Stimulated activated CD8-positive, alpha-beta memory T cell treated with anti-CD3 and anti-CD28 coated beads, Interleukin-7, amount 100 ng/mL, for 4 hours (primary cell): ENCODE data around the gene DGCR6L.
"Not testable (repeated sequence)": the region's sequence is repeated elsewhere in the genome, so short reads cannot be mapped to it uniquely, and the experiment has no call there.

Experiments
- DNase-seq, 2 donors: peaks; one replicate each; pipeline ENCODE4 v3.0.0-alpha.2; 2020; ENCODE audit warnings: low read depth in 2 of 2

DGCR6L gene

DNA sequence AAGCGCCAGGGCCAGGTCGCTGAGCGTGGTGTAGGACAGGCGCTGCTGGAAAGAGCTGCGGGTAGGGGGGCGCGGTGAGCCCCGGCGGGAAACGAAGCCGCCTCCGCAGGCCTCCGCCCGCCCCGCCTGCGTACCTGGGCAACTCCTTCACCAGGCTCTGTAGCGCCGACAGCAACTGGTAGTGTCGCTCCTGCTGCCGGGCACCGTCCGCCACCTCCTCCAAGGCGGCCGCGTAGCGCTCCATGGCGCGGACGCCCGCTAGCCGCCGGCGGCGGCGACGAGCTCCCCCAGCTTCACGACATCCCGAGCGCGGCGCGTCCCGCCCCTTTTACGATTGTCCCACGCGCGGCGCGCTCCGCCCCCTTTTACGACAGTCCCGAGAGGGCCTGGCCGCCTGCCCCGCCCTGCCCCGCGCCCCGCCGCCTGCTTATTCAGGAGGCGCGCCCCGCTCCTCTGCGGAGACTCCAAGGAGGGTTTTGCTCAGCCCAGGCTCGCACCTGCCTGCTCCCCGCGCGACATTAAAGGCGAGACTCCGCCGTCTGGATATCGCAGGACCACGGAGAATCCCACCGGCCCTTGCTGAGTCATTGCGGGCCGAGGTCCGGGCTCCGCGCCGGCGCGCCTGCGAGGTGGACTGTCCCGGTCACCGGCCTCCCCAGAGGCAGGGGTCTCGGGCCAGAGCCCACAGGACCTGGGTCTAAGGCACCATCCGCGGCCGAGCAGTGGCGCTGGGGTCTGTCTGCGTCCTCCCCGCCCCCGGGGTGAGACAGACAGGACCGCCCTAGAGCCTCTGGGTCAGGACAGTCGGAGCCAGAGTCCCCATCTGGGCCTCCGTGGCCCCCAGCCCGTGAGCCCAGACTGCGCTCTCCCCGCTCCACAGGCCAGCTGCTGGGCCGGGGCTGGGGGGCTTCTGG is at the start of gene DGCR6L:
Gene DGCR6L, minus strand, starts transcription at position 316 of the 914 bp plus-strand sequence. Its CDS starts 72 bp downstream, at position 244.
- DNase-seq: peak; percentile 88 to 96

DNA sequence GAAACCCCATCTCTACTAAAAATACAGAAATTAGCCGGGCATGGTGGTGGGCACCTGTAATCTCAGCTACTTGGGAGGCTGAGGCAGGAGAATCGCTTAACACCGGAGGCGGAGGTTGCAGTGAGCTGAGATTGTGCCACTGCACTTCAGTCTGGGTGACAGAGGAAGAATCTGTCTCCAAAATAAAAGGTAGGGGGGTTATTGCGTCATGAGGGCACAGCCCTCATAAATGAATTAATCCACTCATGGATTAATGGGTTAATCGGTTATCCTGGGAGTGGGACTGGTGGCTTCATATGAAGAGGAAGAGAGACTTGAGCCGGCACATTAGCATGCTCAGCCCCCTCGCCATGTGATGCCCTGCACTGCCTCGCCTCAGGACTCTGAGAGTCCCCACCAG is 49.0 kb upstream of the DGCR6L start:
- not testable (repeated sequence) for DNase-seq

DNA sequence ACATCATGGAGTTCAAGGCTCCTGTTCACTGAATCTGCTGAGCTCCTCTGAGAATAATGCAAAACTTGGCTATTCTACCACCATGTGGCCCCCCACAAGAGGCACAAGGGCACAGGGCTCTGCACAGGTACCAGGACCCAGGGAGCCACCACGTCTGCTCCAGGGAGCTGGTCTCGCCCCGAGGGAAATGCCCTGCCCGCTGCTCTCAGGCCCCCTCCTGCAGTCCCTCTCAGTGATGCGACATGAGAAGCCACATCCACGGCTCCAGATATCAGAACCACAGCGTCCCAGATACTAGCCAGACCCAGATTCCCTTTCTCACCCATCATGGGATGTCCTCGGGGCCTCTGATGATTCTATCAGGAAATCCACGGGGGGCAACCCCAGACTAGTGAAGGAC is 47.0 kb upstream of the DGCR6L start:
- not testable (repeated sequence) for DNase-seq

DNA sequence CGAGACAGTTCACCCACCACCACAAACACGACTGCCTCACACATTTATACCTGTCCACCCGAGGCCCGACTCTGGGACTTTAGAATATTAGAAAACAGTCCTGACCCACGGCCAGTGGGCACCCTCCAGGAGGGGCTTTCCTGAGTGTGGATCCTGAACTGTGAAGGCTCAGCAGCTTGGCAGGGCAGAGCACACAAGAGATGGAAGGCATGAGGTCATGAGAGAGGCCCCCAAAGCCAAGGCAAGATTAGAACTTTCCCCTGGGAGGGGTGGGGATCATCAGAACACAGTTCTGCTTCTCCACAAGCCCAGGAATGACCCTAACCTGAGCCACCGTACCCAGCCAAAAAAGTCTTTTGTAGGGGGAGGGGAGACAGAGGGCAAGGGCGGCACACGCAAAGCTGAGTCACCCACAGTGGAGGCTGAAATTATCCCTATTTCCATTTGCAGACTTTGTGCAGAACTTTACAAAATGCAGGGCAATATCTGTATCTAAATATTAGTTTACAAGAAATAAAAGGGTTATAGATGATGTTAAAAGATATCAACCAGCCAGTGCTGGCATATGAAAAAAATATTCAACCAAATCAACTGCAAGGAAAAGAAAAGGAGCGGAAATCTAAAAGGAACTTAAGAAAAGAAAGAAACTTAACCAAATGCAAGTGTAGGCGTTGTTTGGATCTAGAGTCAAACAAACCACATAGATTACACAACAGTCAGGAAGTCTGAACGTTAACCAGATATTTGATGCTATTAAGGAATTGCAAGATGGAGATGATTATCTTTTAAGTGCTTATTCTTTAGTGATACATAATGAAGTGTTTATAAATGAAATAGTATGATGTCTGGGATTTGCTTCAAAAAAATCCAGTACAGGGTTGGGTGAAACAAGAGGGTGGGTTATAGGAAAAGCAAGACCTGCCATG is 44.7 kb upstream of the DGCR6L start:
- DNase-seq: not testable (repeated sequence)

DNA sequence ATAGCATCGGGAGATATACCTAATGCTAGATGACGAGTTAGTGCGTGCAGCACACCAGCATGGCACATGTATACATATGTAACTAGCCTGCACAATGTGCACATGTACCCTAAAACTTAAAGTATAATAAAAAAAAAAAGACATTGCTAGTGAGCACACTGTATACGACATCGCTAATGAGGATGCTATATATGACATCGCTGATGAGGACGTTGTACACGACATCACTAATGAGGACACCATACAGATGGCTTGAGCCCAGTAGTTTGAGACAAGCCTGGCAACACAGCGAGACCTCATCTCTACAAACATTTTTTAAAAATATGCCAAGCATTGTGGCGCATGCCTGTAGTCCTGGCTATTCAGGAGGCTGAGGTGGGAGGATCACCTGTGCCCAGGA is 42.5 kb upstream of the DGCR6L start:
- not testable (repeated sequence) for DNase-seq

DNA sequence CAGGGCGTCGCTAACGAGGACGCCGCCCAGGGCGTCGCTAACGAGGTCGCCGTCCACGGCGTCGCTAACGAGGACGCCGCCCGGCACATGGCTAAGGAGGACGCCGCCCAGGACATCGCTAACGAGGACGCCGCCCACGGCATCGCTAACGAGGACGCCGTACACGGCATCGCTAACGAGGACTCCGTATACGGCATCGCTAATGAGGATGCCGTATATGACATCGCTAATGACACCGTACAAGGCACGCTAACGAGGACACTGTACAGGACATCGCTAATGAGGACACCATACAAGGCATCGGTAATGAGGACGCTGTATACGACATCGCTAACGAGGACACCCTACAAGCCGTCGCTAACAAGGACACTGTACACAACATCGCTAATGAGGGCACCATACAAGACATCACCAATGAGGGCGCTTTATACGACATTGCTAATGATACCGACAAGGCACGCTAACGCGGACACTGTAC is 41.9 kb upstream of the DGCR6L start:
- not testable (repeated sequence) for DNase-seq

DNA sequence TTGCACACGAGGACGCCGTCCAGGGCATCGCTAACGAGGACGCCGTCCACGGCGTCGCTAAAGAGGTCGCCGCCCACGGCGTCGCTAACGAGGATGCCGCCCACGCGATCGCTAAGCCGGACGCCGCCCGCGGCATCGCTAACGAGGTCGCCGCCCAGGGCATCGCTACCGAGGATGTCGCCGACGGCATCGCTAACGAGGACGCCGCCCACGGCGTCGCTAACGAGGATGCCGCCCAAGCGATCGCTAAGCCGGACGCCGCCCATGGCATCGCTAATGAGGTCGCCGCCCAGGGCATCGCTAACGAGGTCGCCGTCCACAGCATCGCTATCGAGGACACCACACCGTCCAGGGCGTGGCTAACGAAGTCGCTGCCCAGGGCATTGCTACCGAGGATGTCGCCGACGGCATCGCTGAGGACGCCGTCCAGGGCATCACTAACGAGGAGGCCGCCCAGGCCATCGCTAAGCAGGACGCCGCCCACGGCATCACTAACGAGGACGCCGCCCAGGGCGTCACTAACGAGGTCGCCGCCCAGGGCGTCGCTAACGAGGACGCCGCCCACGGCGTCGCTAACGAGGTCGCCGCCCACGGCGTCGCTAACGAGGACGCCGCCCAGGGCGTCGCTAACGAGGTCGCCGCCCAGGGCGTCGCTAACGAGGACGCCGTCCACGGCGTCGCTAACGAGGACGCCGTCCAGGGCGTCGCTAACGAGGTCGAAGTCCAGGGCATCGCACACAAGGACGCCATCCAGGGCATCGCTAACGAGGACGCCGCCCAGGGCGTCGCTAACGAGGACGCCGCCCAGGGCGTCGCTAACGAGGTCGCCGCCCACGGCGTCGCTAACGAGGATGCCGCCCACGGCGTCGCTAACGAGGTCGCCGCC is 41.2 kb upstream of the DGCR6L start:
- not testable (repeated sequence) for DNase-seq

DNA sequence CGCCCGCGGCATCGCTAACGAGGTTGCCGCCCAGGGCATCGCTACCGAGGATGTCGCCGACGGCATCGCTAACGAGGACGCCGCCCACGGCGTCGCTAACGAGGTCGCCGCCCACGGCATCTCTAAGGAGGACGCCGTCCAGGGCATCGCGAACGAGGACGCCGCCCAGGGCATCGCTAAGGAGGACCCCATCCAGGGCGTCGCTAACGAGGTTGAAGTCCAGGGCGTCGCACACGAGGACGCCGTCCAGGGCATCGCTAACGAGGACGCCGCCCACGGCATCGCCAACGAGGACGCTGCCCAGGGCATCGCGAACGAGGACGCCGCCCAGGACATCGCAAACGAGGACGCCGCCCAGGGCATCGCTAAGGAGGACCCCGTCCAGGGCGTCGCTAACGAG is 40.4 kb upstream of the DGCR6L start:
- DNase-seq: not testable (repeated sequence)

DNA sequence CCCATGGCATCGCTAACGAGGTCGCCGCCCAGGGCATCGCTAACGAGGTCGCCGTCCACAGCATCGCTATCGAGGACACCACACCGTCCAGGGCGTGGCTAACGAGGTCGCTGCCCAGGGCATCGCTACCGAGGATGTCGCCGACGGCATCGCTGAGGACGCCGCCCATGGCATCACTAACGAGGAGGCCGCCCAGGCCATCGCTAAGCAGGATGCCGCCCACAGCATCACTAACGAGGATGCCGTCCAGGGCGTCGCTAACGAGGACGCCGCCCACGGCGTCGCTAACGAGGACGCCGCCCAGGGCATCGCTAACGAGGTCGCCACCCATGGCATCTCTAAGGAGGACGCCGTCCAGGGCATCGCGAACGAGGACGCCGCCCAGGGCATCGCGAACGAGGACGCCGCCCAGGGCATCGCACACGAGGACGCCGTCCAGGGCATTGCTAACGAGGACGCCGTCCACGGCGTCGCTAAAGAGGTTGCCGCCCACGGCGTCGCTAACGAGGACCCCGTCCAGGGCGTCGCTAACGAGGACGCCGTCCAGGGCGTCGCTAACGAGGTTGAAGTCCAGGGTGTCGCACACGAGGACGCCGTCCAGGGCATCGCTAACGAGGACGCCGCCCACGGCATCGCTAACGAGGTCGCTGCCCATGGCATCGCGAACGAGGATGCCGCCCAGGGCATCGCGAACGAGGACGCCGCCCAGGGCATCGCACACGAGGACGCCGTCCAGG is 38.8 kb upstream of the DGCR6L start:
- DNase-seq: not testable (repeated sequence)

DNA sequence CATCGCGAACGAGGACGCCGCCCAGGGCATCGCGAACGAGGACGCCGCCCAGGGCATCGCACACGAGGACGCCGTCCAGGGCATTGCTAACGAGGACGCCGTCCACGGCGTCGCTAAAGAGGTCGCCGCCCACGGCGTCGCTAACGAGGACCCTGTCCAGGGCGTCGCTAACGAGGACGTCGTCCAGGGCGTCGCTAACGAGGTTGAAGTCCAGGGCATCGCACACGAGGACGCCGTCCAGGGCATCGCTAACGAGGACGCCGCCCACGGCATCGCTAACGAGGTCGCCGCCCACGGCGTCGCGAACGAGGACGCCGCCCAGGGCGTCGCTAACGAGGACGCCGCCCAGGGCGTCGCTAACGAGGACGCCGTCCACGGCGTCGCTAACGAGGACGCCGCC is 38.1 kb upstream of the DGCR6L start:
- DNase-seq: not testable (repeated sequence)

DNA sequence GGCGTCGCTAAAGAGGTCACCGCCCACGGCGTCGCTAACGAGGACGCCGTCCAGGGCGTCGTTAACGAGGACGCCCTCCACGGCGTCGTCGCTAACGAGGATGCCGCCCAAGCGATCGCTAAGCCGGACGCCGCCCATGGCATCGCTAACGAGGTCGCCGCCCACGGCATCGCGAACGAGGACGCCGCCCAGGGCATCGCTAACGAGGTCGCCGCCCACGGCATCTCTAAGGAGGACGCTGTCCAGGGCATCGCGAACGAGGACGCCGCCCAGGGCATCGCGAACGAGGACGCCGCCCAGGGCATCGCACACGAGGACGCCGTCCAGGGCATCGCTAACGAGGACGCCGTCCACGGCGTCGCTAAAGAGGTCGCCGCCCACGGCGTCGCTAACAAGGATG is 37.0 kb upstream of the DGCR6L start:
- DNase-seq: not testable (repeated sequence)

DNA sequence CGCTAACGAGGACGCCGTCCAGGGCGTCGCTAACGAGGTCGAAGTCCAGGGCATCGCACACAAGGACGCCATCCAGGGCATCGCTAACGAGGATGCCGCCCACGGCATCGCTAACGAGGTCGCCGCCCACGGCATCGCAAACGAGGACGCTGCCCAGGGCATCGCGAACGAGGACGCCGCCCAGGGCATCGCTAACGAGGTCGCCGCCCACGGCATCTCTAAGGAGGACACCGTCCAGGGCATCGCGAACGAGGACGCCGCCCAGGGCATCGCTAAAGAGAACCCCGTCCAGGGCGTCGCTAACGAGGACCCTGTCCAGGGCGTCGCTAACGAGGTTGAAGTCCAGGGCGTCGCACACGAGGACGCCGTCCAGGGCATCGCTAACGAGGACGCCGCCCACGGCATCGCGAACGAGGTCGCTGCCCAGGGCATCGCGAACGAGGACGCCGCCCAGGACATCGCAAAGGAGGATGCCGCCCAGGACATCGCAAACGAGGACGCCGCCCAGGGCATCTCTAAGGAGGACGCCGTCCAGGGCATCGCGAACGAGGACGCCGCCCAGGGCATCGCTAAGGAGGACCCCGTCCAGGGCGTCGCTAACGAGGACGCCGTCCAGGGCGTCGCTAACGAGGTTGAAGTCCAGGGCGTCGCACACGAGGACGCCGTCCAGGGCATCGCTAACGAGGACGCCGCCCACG is 36.2 kb upstream of the DGCR6L start:
- not testable (repeated sequence) for DNase-seq

DNA sequence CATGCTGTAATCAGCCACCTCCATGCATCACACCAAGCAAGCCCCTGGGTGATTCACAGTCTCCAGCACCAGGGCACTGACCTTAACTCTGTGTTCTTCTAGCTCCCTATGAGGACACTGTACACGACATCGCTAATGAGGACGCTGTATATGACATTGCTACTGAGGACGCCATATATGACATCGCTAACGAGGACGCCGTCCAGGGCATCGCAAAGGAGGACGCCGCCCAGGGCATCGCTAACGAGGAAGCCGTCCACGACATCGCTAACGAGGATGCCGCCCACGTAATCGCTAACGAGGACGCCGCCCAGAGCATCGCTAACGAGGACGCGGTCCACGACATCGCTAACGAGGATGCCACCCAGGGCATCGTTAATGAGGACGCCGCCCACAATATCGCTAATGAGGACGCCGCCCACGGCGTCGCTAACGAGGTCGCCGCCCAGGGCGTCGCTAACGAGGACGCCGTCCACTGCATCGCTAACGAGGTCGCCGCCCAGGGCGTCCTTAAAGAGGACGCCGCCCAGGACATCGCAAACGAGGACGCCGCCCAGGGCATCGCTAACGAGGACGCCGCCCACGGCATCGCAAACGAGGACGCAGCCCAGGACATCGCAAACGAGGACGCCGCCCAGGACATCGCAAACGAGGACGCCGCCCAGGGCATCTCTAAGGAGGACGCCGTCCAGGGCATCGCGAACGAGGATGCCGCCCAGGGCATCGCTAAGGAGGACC is 34.5 kb upstream of the DGCR6L start:
- DNase-seq: no peak

DNA sequence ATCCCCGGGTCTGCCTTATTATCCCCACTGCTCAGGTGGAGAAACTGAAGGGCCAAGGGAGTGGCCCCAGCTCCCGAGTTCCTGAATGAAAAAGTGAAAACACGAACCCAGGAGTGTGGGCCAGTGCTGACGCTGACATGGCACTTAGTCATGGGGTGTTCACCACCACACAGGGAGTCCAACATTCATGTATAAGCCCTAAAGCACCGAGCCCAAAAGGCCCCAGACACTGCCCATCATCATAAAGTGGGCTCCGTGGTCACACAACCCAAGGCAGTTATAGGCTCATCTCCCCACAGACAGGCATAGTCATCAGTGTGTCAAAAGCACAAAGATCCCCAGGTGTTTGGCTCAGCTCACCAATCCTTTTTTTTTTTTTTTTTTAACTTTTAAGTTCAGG is 32.7 kb upstream of the DGCR6L start:
- DNase-seq: not testable (repeated sequence)

DNA sequence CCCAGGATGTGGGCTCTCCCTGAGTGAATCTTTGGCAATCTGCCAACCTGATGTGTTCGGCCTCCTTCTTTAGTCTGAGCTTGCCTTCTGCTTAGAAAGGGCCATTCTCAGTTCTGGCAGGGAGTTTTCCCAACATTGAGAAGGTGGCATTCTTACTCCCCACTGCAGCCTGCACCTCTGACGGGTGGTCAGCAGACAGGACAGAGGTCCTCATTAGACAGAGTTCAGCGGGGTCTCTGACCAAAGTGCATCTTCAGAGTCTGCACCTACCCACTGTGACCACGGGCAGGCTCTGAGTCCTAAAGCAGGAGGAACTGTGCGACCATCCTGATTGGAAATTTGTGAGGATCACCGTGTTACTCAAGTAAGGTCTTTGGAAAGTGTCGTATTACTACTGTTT is 26.7 kb upstream of the DGCR6L start:
- DNase-seq: not testable (repeated sequence)

DNA sequence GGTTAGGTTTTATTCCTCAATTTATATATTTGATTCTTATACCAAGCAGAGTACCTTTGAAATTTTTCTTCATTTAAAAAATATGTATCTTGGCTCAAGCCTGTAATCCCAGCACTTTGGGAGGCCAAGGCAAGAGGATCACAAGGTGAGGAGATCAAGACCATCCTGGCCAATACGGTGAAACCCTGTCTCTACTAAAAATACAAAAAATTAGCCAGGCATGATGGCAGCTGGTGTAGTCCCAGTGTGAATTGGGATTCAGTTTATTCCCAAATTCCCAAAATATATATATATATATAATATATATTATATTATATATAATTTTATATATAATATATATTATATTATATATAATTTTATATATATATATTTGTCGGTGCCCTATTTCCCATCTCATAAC is 18.4 kb upstream of the DGCR6L start:
- DNase-seq: not testable (repeated sequence)

DNA sequence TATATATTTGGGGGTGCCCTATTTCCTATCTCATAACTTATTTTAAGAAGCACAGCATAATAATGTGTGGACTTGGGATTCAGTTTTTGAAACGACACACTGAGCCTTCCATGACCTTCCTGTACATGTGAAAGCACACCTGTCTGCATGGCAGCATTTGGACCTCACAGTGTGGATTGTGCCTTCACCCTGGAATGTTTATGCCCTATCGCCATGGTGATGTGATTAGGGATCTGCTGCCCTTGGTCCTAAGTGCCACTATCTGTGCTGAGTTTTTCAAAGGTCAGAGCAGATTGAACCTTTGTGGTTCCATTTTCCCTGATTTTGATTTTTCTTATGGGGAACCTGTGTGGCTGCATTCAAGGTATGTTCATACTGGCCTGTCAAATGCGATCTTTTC is 17.9 kb upstream of the DGCR6L start:
- DNase-seq: not testable (repeated sequence)

DNA sequence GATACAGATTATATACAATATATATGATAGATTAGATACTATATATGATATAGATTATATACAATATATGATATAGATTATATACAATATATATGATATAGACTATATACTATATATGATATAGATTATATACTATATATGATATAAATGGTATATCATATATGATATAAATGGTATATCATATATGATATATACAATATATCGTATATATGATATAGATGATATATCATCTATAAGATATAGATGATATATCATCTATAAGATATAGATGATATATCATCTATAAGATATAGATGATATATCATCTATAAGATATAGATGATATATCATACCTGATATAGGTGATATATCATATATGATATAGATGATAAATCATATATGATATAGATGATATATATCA is 16.7 kb upstream of the DGCR6L start:
- DNase-seq: not testable (repeated sequence)

DNA sequence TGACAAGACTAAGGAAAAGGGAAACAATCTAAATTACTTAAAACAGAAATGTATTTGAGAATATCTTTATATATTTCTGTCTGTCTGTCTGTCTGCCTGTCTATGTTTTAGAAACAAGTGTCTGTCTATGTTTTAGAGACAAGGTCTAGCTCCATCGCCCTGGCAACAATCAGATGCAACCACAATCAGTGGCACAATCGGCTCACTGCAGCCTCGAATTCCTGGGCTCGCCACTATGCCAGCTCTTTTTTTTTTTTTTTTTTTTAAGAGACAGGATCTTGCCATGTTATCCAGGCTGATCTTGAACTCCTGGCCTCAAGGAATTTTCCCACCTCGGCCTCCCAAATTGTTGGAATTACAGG is 8.7 kb upstream of the DGCR6L start:
- DNase-seq: not testable (repeated sequence)
